GM21576 (cell line): ENCODE data around the gene GOLGA8F.
"Not testable (repeated sequence)": the region's sequence is repeated elsewhere in the genome, so short reads cannot be mapped to it uniquely, and the experiment has no call there.

Experiments used
- ATAC-seq: cut with Tn5 transposase; IDR thresholded peaks from one replicate; pipeline ENCODE4 v1.9.1; 2021; ENCODE audit warnings: mild to moderate bottlenecking, moderate library complexity; ENCODE audit not compliant: unreplicated experiment

Gene GOLGA8F, protein sequence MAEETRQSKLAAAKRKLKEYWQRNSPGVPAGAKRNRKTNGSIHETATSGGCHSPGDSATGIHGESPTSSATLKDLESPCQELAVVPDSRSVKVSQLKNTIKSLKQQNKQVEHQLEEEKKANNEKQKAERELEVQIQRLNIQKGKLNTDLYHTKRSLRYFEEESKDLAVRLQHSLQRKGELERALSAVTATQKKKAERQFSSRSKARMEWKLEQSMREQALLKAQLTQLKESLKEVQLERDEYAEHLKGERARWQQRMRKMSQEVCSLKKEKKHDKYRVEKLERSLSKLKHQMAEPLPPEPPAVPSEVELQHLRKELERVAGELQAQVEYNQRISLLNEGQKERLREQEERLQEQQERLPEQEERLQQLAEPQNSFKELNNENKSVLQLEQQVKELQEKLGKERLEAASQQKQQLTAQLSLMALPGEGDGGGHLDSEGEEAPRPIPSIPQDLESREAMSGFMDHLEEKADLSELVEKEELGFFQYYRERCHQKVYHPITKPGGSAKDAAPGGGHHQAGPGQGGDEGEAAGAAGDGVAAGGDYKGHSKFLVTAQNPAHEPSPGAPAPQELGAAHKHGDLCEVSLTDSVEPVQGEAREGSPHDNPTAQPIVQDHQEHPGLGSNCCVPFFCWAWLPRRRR

DNA sequence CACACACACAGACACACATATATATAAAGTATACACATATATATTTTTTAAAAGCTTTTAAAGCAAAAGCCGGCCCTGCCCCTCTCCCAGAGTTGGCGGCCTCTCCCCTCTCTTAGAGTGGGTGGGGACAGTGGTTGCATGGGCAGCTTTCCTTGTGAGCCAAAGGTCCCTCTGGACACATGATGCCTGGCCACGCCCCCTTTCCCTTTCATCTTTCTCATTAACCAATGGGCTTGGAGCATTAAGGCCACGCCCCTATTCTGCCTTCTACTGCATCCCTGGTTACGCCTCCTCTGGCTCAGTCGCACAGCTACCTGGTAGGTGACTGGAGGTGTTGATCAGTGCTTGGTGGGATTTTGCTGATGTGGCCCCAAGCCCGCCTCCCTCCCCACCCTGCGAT is at the start of gene GOLGA8F:
Gene GOLGA8F (plus strand): TSS at position 301 of the 400 bp plus-strand sequence. CDS start 98 bp downstream, at position 399.
- ATAC-seq = not testable (repeated sequence)

- not testable (repeated sequence) for ATAC-seq
Observed at GRCh38 chr15:28357984-28358383, 20.5 kb upstream of the GOLGA8F start, which contains the start of gene GOLGA6L24. TSS of gene GOLGA6L24 (minus strand) at chr15:28358084. CDS start at chr15:28358023, 61 bp downstream.

- not testable (repeated sequence) for ATAC-seq
Observed at GRCh38 chr15:28365502-28365901, 13.0 kb upstream of the GOLGA8F start.

DNA sequence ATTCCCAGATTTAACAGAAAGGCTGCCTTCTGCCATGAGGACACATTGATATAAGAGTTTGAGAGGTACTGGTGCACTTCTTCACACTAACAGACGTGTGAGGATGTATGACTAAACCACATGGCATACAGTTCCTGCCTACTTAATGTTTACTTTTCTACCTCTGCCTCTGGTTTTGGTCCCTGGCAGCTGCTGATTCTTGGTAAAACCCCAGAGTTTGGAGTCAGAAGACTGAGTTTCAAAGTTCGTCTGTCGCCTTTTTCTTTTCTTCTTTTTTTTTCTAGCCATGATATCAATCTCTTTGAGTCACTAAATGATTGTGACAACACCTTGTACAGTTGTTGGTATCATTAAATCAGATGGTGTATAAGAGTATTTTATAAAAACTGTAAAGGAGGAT is 1.6 kb downstream of the GOLGA8F start:
- not testable (repeated sequence) for ATAC-seq

DNA sequence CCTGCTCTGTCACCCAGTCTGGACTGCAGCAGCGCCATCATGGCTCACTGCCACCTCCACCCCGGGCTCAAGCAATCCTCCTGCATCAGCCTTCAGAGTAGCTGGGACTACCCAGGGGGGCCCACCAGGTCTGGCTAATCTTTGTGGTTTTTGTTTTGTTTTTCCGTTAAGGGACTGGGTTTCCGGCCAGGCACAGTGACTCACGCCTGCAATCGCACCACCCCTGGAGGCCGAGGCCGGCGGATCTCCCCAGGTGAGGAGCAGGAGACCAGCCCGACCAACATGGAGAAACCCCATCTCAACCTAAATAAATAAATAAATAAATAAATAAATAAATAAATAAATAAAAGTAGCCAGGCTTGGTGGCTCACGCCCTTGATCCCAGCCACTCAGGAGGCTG is 17.6 kb downstream of the GOLGA8F start:
- ATAC-seq = not testable (repeated sequence)

- ATAC-seq = not testable (repeated sequence)
Observed at GRCh38 chr15:28402774-28403435, 24.4 kb downstream of the GOLGA8F start.

DNA sequence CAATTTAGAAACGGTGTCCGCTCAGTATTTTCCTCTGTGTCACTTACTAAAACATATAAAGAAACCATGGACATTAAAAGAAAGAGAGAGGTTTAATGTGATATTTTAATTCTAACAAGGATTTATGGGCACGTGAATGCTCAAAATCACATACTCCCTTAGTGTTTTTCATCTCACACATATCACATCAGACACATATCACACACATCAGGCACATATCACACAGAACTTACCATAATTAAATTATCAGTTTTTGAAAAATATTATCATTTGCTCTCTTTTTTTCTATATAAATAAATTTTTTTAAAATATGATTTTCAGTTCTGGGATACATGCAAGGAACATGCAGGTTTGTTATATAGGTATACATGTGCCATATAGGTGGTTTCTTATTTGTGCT is 42.0 kb downstream of the GOLGA8F start:
- ATAC-seq = not testable (repeated sequence)

GRCh38 chr15:28435594-28435993 is 57.1 kb downstream of the GOLGA8F start:
- ATAC-seq = not testable (repeated sequence)
